PC-9 (cell line): ENCODE measurements around the gene LRRC7. TPM values are rescaled to one million over a fixed set of nuclear protein-coding genes. Genes with fewer than 3 reads are reported as not detected.

Experiments
- BruUV-seq: library from RNA; stranded (reverse); fragments of 400-500 nt; replicated peaks from 2 replicates; lab custom pipeline; 2021; lab: Mats Ljungman, UMichigan
- CTCF ChIA-PET: fragments of 300-600 bp; sonication (Branson Sonifier 250); formaldehyde crosslinking; loops from one replicate; lab custom pipeline; 2022; ENCODE audit warnings: antibody characterized with exemption; lab: Charles Lee
- POLR2A ChIA-PET: fragments of 300-600 bp; sonication (Branson Sonifier 250); formaldehyde crosslinking; loops from one replicate; lab custom pipeline; 2022; ENCODE audit warnings: antibody characterized with exemption; ENCODE audit not compliant: unreplicated experiment; lab: Charles Lee
- DNase-seq, 2 experiments: peaks; one replicate each; pipeline versions ENCODE4 v3.0.0 to v3.0.0-alpha.2; 2015 to 2022; ENCODE audit warnings: mixed read lengths in 1 of 2
- H2AFZ ChIP-seq: fragments of 200-600 bp; sonication (generic); 2 replicates; pipeline ENCODE4 v1.8.1; 2017; ENCODE audit warnings: antibody characterized with exemption
- H3F3A ChIP-seq: fragments of 200-600 bp; sonication (generic); 2 replicates; pipeline ENCODE4 v1.8.1; 2017; ENCODE audit warnings: antibody characterized with exemption, mild to moderate bottlenecking, low read depth; ENCODE audit not compliant: insufficient read depth
- H3K27ac ChIP-seq: fragments of 200-600 bp; sonication (generic); 2 replicates; pipeline ENCODE4 v1.6.1; 2016; ENCODE audit warnings: mixed run types
- H3K27me3 ChIP-seq: fragments of 200-600 bp; sonication (generic); 2 replicates; pipeline ENCODE4 v1.6.1; 2016; ENCODE audit warnings: low read depth, mixed run types; ENCODE audit not compliant: insufficient read depth
- H3K36me3 ChIP-seq: fragments of 200-600 bp; sonication (generic); 2 replicates; pipeline ENCODE4 v1.6.1; 2016; ENCODE audit warnings: low read depth, mixed run types
- H3K4me1 ChIP-seq: fragments of 200-600 bp; sonication (generic); replicated peaks from 2 replicates; pipeline ENCODE4 v1.6.1; 2016; ENCODE audit warnings: mixed run types; ENCODE audit not compliant: insufficient read depth
- H3K4me2 ChIP-seq: fragments of 200-600 bp; sonication (generic); 2 replicates; pipeline ENCODE4 v1.6.1; 2017; ENCODE audit warnings: mixed run types
- H3K4me3 ChIP-seq: fragments of 200-600 bp; sonication (generic); 2 replicates; pipeline ENCODE4 v1.6.1; 2016; ENCODE audit warnings: mixed run types
- H3K79me2 ChIP-seq: fragments of 200-600 bp; sonication (generic); 2 replicates; pipeline ENCODE4 v1.6.1; 2017; ENCODE audit warnings: low read depth, mixed run types
- H3K9me2 ChIP-seq: fragments of 200-600 bp; sonication (generic); 2 replicates; pipeline ENCODE4 v1.8.1; 2017; ENCODE audit warnings: mild to moderate bottlenecking; ENCODE audit not compliant: insufficient read depth
- H3K9me3 ChIP-seq: fragments of 200-600 bp; sonication (generic); 2 replicates; pipeline ENCODE4 v1.8.1; 2016; ENCODE audit warnings: low read depth; ENCODE audit not compliant: insufficient read depth
- H4K20me1 ChIP-seq: fragments of 200-600 bp; sonication (generic); 2 replicates; pipeline ENCODE4 v1.8.1; 2017; ENCODE audit not compliant: insufficient read depth
- CTCF ChIP-seq: fragments of 200-600 bp; sonication (generic); conservative IDR thresholded peaks from 2 replicates; pipeline ENCODE4 v1.6.1; 2017; ENCODE audit warnings: mixed run types, antibody characterized with exemption, mild to moderate bottlenecking, moderate library complexity
- EZH2 ChIP-seq: fragments of 200-600 bp; sonication (generic); IDR thresholded peaks from 2 replicates; pipeline ENCODE4 v1.8.0; 2017; ENCODE audit warnings: antibody characterized with exemption, low read depth
- intact Hi-C: fragments of 100-400 bp; cut with micrococcal nuclease; formaldehyde crosslinking; loops from one replicate; pipeline ENCODE4 v1.10.0; 2022; ENCODE audit not compliant: unreplicated experiment
- total RNA-seq: library from RNA; stranded (reverse); gene quantifications from 2 replicates; pipeline ENCODE4 v1.2.3, GENCODE V29; 2021

The LRRC7 gene
- total RNA-seq, 1 experiment from 2014 or later: not detected

- intact Hi-C loops: no loop called here
- ChIA-PET CTCF (no interaction called here), POLR2A (no interaction called here)
- no TSS peak for BruUV-seq
- H3K27me3 ChIP-seq: no peaks in the 10 kb centered on the region
- no peak overlapping the region for H2AFZ ChIP-seq
- H3K36me3 ChIP-seq: no peaks in the 10 kb centered on the region
- no peak overlapping the region for H3K27ac ChIP-seq
- TF ChIP-seq EZH2: no peak
- no peak for TF ChIP-seq CTCF
- H3K9me3 ChIP-seq: no peaks in the 10 kb centered on the region
- no peaks in the 10 kb centered on the region for H4K20me1 ChIP-seq
- H3K9me2 ChIP-seq: no peaks in the 10 kb centered on the region
- no peaks in the 10 kb centered on the region for H3K4me1 ChIP-seq
- H3K79me2 ChIP-seq: no peaks in the 10 kb centered on the region
- no peaks in the 10 kb centered on the region for H3F3A ChIP-seq
- no peak overlapping the region for H3K4me2 ChIP-seq
- no peak overlapping the region for H3K4me3 ChIP-seq
- no peak for DNase-seq
These were observed 138.8 kb downstream of the LRRC7 start for GRCh38 chr1:69706473-69706872.

- intact Hi-C loops: no loop called here
- BruUV-seq: no TSS peak
- TF ChIP-seq CTCF (no peak), EZH2 (no peak)
- Histone ChIP-seq H3K9me3 (no peaks in the 10 kb centered on the region), H3K79me2 (no peaks in the 10 kb centered on the region), H4K20me1 (no peaks in the 10 kb centered on the region), H3K27me3 (no peaks in the 10 kb centered on the region), H3K4me3 (no peak overlapping the region), H3K4me1 (no peaks in the 10 kb centered on the region), H3K4me2 (no peak overlapping the region), H3K36me3 (no peaks in the 10 kb centered on the region), H2AFZ (no peak overlapping the region), H3F3A (no peaks in the 10 kb centered on the region), H3K27ac (no peak overlapping the region), H3K9me2 (no peaks in the 10 kb centered on the region)
- no peak for DNase-seq
- ChIA-PET CTCF (no interaction called here), POLR2A (no interaction called here)
These were observed 139.4 kb downstream of the LRRC7 start for GRCh38 chr1:69707103-69707502.

- H4K20me1 ChIP-seq: no peaks in the 10 kb centered on the region
- no peak overlapping the region for H3K27ac ChIP-seq
- ChIA-PET CTCF (no interaction called here), POLR2A (no interaction called here)
- no peaks in the 10 kb centered on the region for H3K27me3 ChIP-seq
- no peak for TF ChIP-seq EZH2
- TF ChIP-seq CTCF: no peak
- no peaks in the 10 kb centered on the region for H3K79me2 ChIP-seq
- no peak overlapping the region for H2AFZ ChIP-seq
- intact Hi-C loops: no loop called here
- DNase-seq: no peak
- no peak overlapping the region for H3K4me3 ChIP-seq
- H3K4me2 ChIP-seq: no peak overlapping the region
- no peaks in the 10 kb centered on the region for H3K9me3 ChIP-seq
- H3K9me2 ChIP-seq: no peaks in the 10 kb centered on the region
- no peaks in the 10 kb centered on the region for H3K36me3 ChIP-seq
- BruUV-seq: no TSS peak
- no peaks in the 10 kb centered on the region for H3K4me1 ChIP-seq
- no peaks in the 10 kb centered on the region for H3F3A ChIP-seq
These were observed 142.9 kb downstream of the LRRC7 start for GRCh38 chr1:69710484-69711189.
